K562 (cell line): ENCODE measurements around the gene NRXN3.

Source experiments
- ATF3 ChIP-seq, 2 experiments: fragments of 450-650 bp in 1 of 2; sonication (generic) in 1 of 2; formaldehyde crosslinking in 1 of 2; IDR thresholded peaks in 1 of 2; conservative IDR thresholded peaks in 1 of 2; 2 replicates each; pipeline versions ENCODE4 v1.6.1 to v1.8.1; 2016 to 2023; ENCODE audit warnings: mild to moderate bottlenecking in 2 of 2, moderate library complexity in 2 of 2, inconsistent platforms in 1 of 2, missing genetic modification reagents in 1 of 2
- CTCF ChIP-seq, 3 experiments: IDR thresholded peaks in 2 of 3; conservative IDR thresholded peaks in 1 of 3; 2 replicates each; pipeline ENCODE4 v1.5.1; 2011 to 2012; ENCODE audit warnings: low read length in 3 of 3, mild to moderate bottlenecking in 3 of 3, control low read depth in 2 of 3, improper control_type of control experiment in 1 of 3, inconsistent platforms in 1 of 3, low read depth in 1 of 3, mixed read lengths in 1 of 3, moderate library complexity in 1 of 3; ENCODE audit not compliant: insufficient read depth in 2 of 3
- JUNB ChIP-seq: fragments of 450-650 bp; formaldehyde crosslinking; conservative IDR thresholded peaks from 2 replicates; pipeline ENCODE4 v1.4.0; 2020; ENCODE audit warnings: mild to moderate bottlenecking
- MAZ ChIP-seq, 2 experiments: fragments of 450-650 bp in 1 of 2; sonication (generic) in 1 of 2; formaldehyde crosslinking; IDR thresholded peaks in 1 of 2; conservative IDR thresholded peaks in 1 of 2; 2 replicates each; pipeline versions ENCODE4 v1.4.0 to v1.5.0; 2020; ENCODE audit warnings: mild to moderate bottlenecking in 1 of 2, missing genetic modification reagents in 1 of 2
- POLR2AphosphoS5 ChIP-seq: IDR thresholded peaks from 2 replicates; pipeline ENCODE4 v1.6.1; 2011; ENCODE audit warnings: mild to moderate bottlenecking, low read depth, low read length, moderate library complexity; ENCODE audit not compliant: control insufficient read depth, insufficient read depth
- REST ChIP-seq, 2 experiments: fragments of 450-650 bp; formaldehyde crosslinking in 1 of 2; IDR thresholded peaks; 2 replicates each; pipeline versions ENCODE4 v1.4.0 to v1.6.1; 2014 to 2020; ENCODE audit warnings: mild to moderate bottlenecking in 2 of 2, borderline replicate concordance in 1 of 2, low read depth in 1 of 2
- RNF2 ChIP-seq: sonication (generic); IDR thresholded peaks from 2 replicates; pipeline ENCODE4 v1.6.1; 2016
- RNF219 ChIP-seq: fragments of 250-450 bp; sonication (Bioruptor Pico); IDR thresholded peaks from 2 replicates; pipeline ENCODE4 v1.5.0; 2022; ENCODE audit warnings: mild to moderate bottlenecking
- TAF7 ChIP-seq: fragments of 450-650 bp; IDR thresholded peaks from 2 replicates; pipeline ENCODE4 v1.6.1; 2016; ENCODE audit warnings: missing genetic modification characterization, missing compliant biosample characterization
- ZNF318 ChIP-seq, 2 experiments: fragments of 450-650 bp; IDR thresholded peaks; 2 replicates each; pipeline ENCODE4 v1.6.1; 2016; ENCODE audit warnings: mild to moderate bottlenecking in 2 of 2, borderline replicate concordance in 1 of 2, low read depth in 1 of 2, moderate library complexity in 1 of 2

- no peak for TF ChIP-seq MAZ (CRISPR knock-in tag; conservative IDR thresholded peaks at IDR 0.05 in 1 of 2, IDR thresholded peaks at IDR 0.05 in 1 of 2)
- TF ChIP-seq ATF3 (IDR thresholded peaks at IDR 0.05), result no peak
- no peak for TF ChIP-seq ATF3 (CRISPR knock-in tag; conservative IDR thresholded peaks at IDR 0.05)
- no peak for TF ChIP-seq POLR2AphosphoS5
- no peak for TF ChIP-seq RNF219 (CRISPR knock-in tag)
- TF ChIP-seq ZNF318 (IDR thresholded peaks at IDR 0.05; ENCODE audit: borderline replicate concordance in 1 of 2, low read depth in 1 of 2), result no peak
- TF ChIP-seq CTCF (IDR thresholded peaks at IDR 0.05 in 2 of 3, conservative IDR thresholded peaks at IDR 0.05 in 1 of 3; ENCODE audit: insufficient read depth in 2 of 3, low read depth in 1 of 3, low read length in 3 of 3), result no peak
- no peak for TF ChIP-seq REST (IDR thresholded peaks at IDR 0.05; ENCODE audit: borderline replicate concordance)
- TF ChIP-seq REST (CRISPR knock-in tag; IDR thresholded peaks at IDR 0.05; ENCODE audit: low read depth), result no peak
- TF ChIP-seq RNF2, result no peak
- TF ChIP-seq JUNB, result no peak
- TF ChIP-seq TAF7 (tag), result no peak
Observed at GRCh38 chr14:79584679-79585078, 1414.5 kb downstream of the NRXN3 start.
